IPS-15b (cell line): ENCODE measurements around the gene YDJC.

Source experiments
- H3K27me3 ChIP-seq: one replicate; pipeline ENCODE4 v1.6.1; 2013; ENCODE audit warnings: low read length; ENCODE audit not compliant: control insufficient read depth, insufficient read depth
- H3K36me3 ChIP-seq: one replicate; pipeline ENCODE4 v1.6.1; 2013; ENCODE audit warnings: low read length; ENCODE audit not compliant: control insufficient read depth, insufficient read depth
- H3K4me1 ChIP-seq: one replicate; pipeline ENCODE4 v1.6.1; 2013; ENCODE audit warnings: mild to moderate bottlenecking, low read length; ENCODE audit not compliant: control insufficient read depth, insufficient read depth
- H3K4me3 ChIP-seq: one replicate; pipeline ENCODE4 v1.5.1; 2013; ENCODE audit warnings: low read depth, low read length
- H3K9ac ChIP-seq: one replicate; pipeline ENCODE4 v1.6.1; 2013; ENCODE audit warnings: low read depth, mild to moderate bottlenecking, low read length
- H3K9me3 ChIP-seq: one replicate; pipeline ENCODE4 v1.6.1; 2013; ENCODE audit warnings: mild to moderate bottlenecking, low read length; ENCODE audit not compliant: control insufficient read depth, insufficient read depth

Gene YDJC

GRCh38 chr22:21635771-21636510 lies 6.1 kb upstream of the YDJC start:
- no peak overlapping the region for H3K9ac ChIP-seq
- peaks cover 8% of the 10 kb centered on the region for H3K27me3 ChIP-seq
- no peak overlapping the region for H3K4me3 ChIP-seq
- H3K9me3 ChIP-seq, result no peaks in the 10 kb centered on the region
- peaks cover 3% of the 10 kb centered on the region for H3K4me1 ChIP-seq
- H3K36me3 ChIP-seq, result no peaks in the 10 kb centered on the region

DNA sequence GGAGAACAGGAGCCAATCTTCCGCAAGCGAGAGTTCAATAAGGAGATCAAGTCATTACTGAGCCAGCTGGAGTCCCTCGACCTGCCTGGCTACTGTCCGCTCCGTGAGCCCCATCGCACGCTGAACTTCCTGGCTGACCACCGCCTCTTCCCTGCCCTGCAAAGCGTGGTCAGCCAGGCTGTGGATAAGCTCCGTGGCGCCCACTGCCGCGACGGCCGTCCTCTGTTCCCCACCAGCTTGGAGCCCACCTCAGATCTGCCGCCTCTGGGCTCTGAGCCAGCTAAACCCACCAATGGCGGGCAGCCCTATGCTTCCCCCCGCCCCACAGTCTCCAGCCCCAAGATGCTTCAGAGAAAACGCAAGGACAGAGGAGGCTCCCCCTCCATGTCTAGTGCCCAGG lies 5.0 kb upstream of the YDJC start:
- Histone ChIP-seq H3K4me1 (no peaks in the 10 kb centered on the region), H3K36me3 (no peaks in the 10 kb centered on the region), H3K27me3 (peaks cover 6% of the 10 kb centered on the region), H3K9ac (no peak overlapping the region), H3K9me3 (no peaks in the 10 kb centered on the region), H3K4me3 (no peak overlapping the region)

DNA sequence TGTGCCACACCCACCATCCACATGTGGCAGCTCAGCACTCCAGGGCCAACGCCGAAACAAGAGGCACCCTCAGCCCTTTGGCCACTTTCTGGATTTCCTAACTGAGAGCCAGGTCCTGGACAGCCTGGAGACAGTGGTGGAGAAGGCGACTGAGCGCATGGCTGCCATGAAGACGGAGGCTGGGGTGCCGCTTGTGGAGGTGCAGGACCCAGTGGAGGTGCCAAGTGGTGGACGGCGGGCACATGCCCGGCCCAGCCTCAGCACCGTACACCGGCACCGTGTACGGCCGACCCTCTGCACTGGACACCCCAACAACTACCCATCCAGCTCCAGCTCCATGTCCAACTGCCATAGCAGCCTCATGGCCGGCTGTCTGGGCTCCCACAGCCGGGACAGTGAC lies 4.3 kb upstream of the YDJC start:
- no peak overlapping the region for H3K9ac ChIP-seq
- H3K4me3 ChIP-seq, result no peak overlapping the region
- peaks cover 6% of the 10 kb centered on the region for H3K27me3 ChIP-seq
- no peaks in the 10 kb centered on the region for H3K9me3 ChIP-seq
- H3K36me3 ChIP-seq, result peaks cover 4% of the 10 kb centered on the region
- H3K4me1 ChIP-seq, result no peaks in the 10 kb centered on the region

GRCh38 chr22:21633481-21633880 lies 3.7 kb upstream of the YDJC start:
- Histone ChIP-seq H3K27me3 (peaks cover 6% of the 10 kb centered on the region), H3K4me1 (no peaks in the 10 kb centered on the region), H3K4me3 (no peak overlapping the region), H3K36me3 (peaks cover 4% of the 10 kb centered on the region), H3K9ac (no peak overlapping the region), H3K9me3 (no peaks in the 10 kb centered on the region)

GRCh38 chr22:21632931-21633330 lies 3.1 kb upstream of the YDJC start:
- Histone ChIP-seq H3K27me3 (peaks cover 6% of the 10 kb centered on the region), H3K4me1 (no peaks in the 10 kb centered on the region), H3K36me3 (peaks cover 10% of the 10 kb centered on the region), H3K4me3 (no peak overlapping the region), H3K9me3 (no peaks in the 10 kb centered on the region), H3K9ac (no peak overlapping the region)

DNA sequence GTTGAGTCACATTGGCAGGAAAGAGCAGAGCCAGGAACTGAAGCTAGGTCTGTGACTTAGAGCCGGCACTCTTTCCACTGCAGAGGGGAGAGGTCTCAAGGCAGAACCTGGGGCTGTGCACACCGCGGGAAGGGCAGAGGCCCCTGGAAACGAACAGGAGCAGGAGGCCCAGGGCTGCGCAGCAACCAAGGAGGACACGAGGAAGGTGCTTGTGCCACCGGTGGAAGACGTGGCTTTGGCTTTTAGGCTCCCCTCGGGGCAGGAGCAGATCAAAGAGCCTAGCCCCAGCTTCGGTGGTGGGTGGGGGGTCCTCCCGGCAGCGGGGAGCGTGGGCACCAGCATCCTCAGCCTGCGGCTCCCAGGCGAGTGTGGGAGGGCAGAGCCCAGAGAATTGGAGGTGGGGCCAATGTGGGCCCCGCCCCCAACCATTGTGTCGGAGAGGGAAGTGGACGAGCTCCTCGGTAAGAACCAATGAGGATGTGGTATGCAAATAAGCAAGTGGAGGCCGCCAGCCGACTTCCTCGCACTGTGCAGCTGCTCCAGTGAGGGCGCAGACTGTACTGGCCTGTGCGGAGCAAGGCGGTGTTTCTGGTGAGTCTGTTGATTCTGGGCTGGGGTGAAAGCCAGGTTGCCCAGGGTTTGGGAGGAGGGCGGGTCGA lies 2.5 kb upstream of the YDJC start, which contains the start of gene CCDC116:
CCDC116 (plus strand) TSS at position 524 of the 659 bp plus-strand sequence. CDS start 422 bp downstream, outside the sequence.
- Histone ChIP-seq H3K27me3 (peaks cover 6% of the 10 kb centered on the region), H3K4me1 (no peaks in the 10 kb centered on the region), H3K36me3 (peaks cover 12% of the 10 kb centered on the region), H3K4me3 (no peak within 1 kb of the TSS), H3K9ac (no peak within 1 kb of the TSS), H3K9me3 (no peaks in the 10 kb centered on the region)

GRCh38 chr22:21631025-21631424 lies 1.2 kb upstream of the YDJC start:
- H3K4me1 ChIP-seq, result no peaks in the 10 kb centered on the region
- H3K36me3 ChIP-seq, result peaks cover 12% of the 10 kb centered on the region
- H3K4me3 ChIP-seq, result no peak overlapping the region

DNA sequence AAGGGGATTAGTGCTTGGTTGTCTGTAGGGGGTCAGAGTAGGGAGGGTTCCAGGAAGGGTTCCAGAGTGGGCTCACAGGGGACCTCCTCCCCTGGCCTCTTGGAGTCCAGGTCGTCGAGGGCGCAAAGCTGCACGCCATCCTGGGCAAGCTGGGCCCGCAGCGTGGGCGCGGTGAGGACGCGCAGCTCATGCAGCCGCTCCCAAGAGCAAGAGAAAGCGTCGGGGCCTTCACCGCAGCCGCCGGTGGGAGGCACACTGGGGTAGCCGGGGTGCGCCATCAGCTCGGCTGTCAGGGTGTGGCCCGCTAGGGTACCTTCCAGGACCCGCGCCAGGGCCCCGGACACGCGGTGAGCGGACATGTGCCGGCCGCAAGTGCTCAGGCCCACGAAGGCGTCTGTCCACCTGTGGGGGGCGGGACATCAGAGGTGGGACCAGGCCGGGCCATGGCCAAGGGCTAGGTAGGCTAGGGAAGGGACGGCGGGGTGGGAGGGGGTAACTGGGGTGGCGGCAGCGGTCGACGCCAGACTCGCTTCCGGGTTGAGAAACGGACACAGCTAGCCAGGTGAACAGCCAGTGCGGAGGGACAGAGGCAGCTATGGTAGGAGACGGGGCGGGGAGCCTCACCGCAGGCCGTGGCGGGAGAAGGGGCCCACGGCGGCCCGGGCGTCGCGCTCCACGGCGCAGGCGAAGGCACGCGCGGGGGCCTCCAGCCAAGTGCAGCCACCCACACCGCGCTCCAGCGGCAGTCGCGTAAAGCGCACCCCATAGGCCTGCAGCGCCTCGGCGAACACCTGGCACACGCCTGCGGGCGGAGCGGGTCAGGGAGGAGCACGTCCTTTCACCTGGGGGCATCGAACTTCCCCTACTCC lies 1.2 kb downstream of the YDJC start:
- no peaks in the 10 kb centered on the region for H3K4me1 ChIP-seq

More at GRCh38 chr22:21631025-21631424, 1.2 kb upstream of the YDJC start:
- H3K9me3 ChIP-seq, result no peaks in the 10 kb centered on the region
- no peak overlapping the region for H3K9ac ChIP-seq
- H3K27me3 ChIP-seq, result peaks cover 6% of the 10 kb centered on the region

GRCh38 chr22:21626735-21627469 lies 2.9 kb downstream of the YDJC start:
- H3K9ac ChIP-seq, result no peak overlapping the region
- no peaks in the 10 kb centered on the region for H3K4me1 ChIP-seq
- no peaks in the 10 kb centered on the region for H3K9me3 ChIP-seq
- peaks cover 6% of the 10 kb centered on the region for H3K27me3 ChIP-seq
- H3K36me3 ChIP-seq, result peaks cover 20% of the 10 kb centered on the region
- H3K4me3 ChIP-seq, result no peak overlapping the region

More for the DNA sequence above, 1.2 kb downstream of the YDJC start:
- peak overlapping the region; percentile 90 for H3K4me3 ChIP-seq
- no peak overlapping the region for H3K9ac ChIP-seq
- peaks cover 12% of the 10 kb centered on the region for H3K36me3 ChIP-seq
- H3K27me3 ChIP-seq, result peaks cover 6% of the 10 kb centered on the region
- no peaks in the 10 kb centered on the region for H3K9me3 ChIP-seq

DNA sequence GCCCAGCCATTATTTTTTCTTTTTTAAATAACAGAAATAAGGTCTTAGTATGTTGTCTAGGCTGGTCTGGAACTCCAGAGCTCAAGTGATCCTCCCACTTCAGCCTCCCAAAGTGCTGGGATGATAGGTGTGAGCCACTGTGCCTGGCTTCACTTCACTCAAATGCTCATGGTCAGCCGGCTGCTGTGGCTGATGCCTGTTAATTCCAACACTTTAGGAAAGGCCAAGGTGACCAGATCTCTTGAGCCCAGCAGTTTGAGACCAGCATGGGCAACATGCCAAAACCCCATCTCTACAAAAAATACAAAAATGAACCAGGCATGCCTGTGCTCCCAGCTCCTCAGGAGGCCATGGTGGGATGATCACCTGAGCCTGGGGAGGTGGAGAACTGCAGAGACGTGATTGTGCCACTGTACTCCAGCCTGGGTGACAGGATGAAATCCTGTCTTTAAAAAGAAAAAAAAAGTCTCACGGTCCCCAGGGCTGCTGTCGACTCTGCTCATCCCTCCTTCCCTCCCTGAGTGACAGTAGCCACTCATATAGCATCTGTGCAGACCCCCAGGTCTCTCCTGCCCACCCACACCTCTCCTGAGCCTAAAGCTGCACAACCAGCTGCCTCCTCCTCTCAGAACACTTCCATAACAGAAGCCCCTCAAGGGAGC lies 3.6 kb downstream of the YDJC start:
- Histone ChIP-seq H3K4me1 (no peaks in the 10 kb centered on the region), H3K36me3 (peaks cover 20% of the 10 kb centered on the region), H3K4me3 (no peak overlapping the region), H3K27me3 (peaks cover 4% of the 10 kb centered on the region), H3K9ac (no peak overlapping the region), H3K9me3 (no peaks in the 10 kb centered on the region)
